22Rv1 (cell line): ENCODE measurements around the gene SLITRK5.

Experiments
- CTCF ChIP-seq: fragments of 450-650 bp; IDR thresholded peaks from 2 replicates; pipeline ENCODE4 v1.5.1; 2017; ENCODE audit warnings: mild to moderate bottlenecking
- ZFX ChIP-seq: fragments of 450-650 bp; IDR thresholded peaks from 2 replicates; pipeline ENCODE4 v1.6.1; 2017; ENCODE audit warnings: antibody characterized with exemption, borderline replicate concordance

GRCh38 chr13:87677496-87678371 lies 6.6 kb downstream of the SLITRK5 start:
- no peak for TF ChIP-seq CTCF
- TF ChIP-seq ZFX, result no peak
